Measurements from ENCODE around the gene DAAM1.

The DAAM1 gene

GRCh38 chr14:59406454-59407245 lies 218.2 kb downstream of the DAAM1 start:
- no peak overlapping the region for H2AFZ ChIP-seq (ENCODE audit: low read length)
- H3K4me2 ChIP-seq (ENCODE audit: low read depth, low read length, poor library complexity, severe bottlenecking), result no peak overlapping the region
- H3K9ac ChIP-seq (ENCODE audit: low read depth, low read length, poor library complexity, severe bottlenecking), result no peak overlapping the region
- H3K4me1 ChIP-seq (ENCODE audit: insufficient read depth, low read length, poor library complexity, severe bottlenecking), result no peaks in the 10 kb centered on the region
- H3K4me3 ChIP-seq (ENCODE audit: low read length, poor library complexity, severe bottlenecking), result no peak overlapping the region
- no peaks in the 10 kb centered on the region for H4K20me1 ChIP-seq (ENCODE audit: insufficient read depth, low read length, poor library complexity, severe bottlenecking)
- H3F3A ChIP-seq (ENCODE audit: low read depth), result no peaks in the 10 kb centered on the region
- TF ChIP-seq EZH2phosphoT487 (IDR thresholded peaks at IDR 0.05; ENCODE audit: borderline replicate concordance), result no peak
- TF ChIP-seq CTCF (conservative IDR thresholded peaks at IDR 0.05; ENCODE audit: low read length), result no peak
- H3K79me2 ChIP-seq (ENCODE audit: insufficient read depth, low read length), result no peaks in the 10 kb centered on the region
- H3K9me3 ChIP-seq (ENCODE audit: insufficient read depth, low read depth, low read length), result no peaks in the 10 kb centered on the region
- H3K27me3 ChIP-seq (ENCODE audit: insufficient read depth, low read length, poor library complexity, severe bottlenecking), result no peaks in the 10 kb centered on the region
- H3K9me2 ChIP-seq (replicated peaks; ENCODE audit: low read depth, low read length), result no peaks in the 10 kb centered on the region
- no peaks in the 10 kb centered on the region for H3K36me3 ChIP-seq (ENCODE audit: insufficient read depth, low read length)

GRCh38 chr14:59407246-59408010 lies 219.0 kb downstream of the DAAM1 start:
- Histone ChIP-seq H3K4me2 (ENCODE audit: low read depth, low read length, poor library complexity, severe bottlenecking) (no peak overlapping the region), H3K9me2 (replicated peaks; ENCODE audit: low read depth, low read length) (no peaks in the 10 kb centered on the region), H3K27me3 (ENCODE audit: insufficient read depth, low read length, poor library complexity, severe bottlenecking) (no peaks in the 10 kb centered on the region), H3K9me3 (ENCODE audit: insufficient read depth, low read depth, low read length) (no peaks in the 10 kb centered on the region), H3K4me3 (ENCODE audit: low read length, poor library complexity, severe bottlenecking) (no peak overlapping the region), H4K20me1 (ENCODE audit: insufficient read depth, low read length, poor library complexity, severe bottlenecking) (no peaks in the 10 kb centered on the region), H3F3A (ENCODE audit: low read depth) (no peaks in the 10 kb centered on the region), H2AFZ (ENCODE audit: low read length) (no peak overlapping the region), H3K79me2 (ENCODE audit: insufficient read depth, low read length) (no peaks in the 10 kb centered on the region), H3K9ac (ENCODE audit: low read depth, low read length, poor library complexity, severe bottlenecking) (no peak overlapping the region), H3K4me1 (ENCODE audit: insufficient read depth, low read length, poor library complexity, severe bottlenecking) (no peaks in the 10 kb centered on the region), H3K36me3 (ENCODE audit: insufficient read depth, low read length) (no peaks in the 10 kb centered on the region)
- TF ChIP-seq EZH2phosphoT487 (IDR thresholded peaks at IDR 0.05; ENCODE audit: borderline replicate concordance), result no peak
- TF ChIP-seq CTCF (conservative IDR thresholded peaks at IDR 0.05; ENCODE audit: low read length), result no peak

GRCh38 chr14:59415836-59416602 lies 227.6 kb downstream of the DAAM1 start:
- Histone ChIP-seq H2AFZ (ENCODE audit: low read length) (no peak overlapping the region), H3K79me2 (ENCODE audit: insufficient read depth, low read length) (no peaks in the 10 kb centered on the region), H4K20me1 (ENCODE audit: insufficient read depth, low read length, poor library complexity, severe bottlenecking) (no peaks in the 10 kb centered on the region), H3K4me2 (ENCODE audit: low read depth, low read length, poor library complexity, severe bottlenecking) (no peak overlapping the region), H3K9me3 (ENCODE audit: insufficient read depth, low read depth, low read length) (no peaks in the 10 kb centered on the region), H3K9me2 (replicated peaks; ENCODE audit: low read depth, low read length) (no peaks in the 10 kb centered on the region), H3K9ac (ENCODE audit: low read depth, low read length, poor library complexity, severe bottlenecking) (no peak overlapping the region), H3K36me3 (ENCODE audit: insufficient read depth, low read length) (no peaks in the 10 kb centered on the region), H3F3A (ENCODE audit: low read depth) (no peaks in the 10 kb centered on the region), H3K27me3 (ENCODE audit: insufficient read depth, low read length, poor library complexity, severe bottlenecking) (no peaks in the 10 kb centered on the region), H3K4me1 (ENCODE audit: insufficient read depth, low read length, poor library complexity, severe bottlenecking) (peaks cover 5% of the 10 kb centered on the region), H3K4me3 (ENCODE audit: low read length, poor library complexity, severe bottlenecking) (no peak overlapping the region)
- TF ChIP-seq EZH2phosphoT487 (IDR thresholded peaks at IDR 0.05; ENCODE audit: borderline replicate concordance) (no peak), CTCF (conservative IDR thresholded peaks at IDR 0.05; ENCODE audit: low read length) (no peak)
